HG03575 (cell line): ENCODE results near the gene KLK7.
"Not testable (repeated sequence)": the region's sequence is repeated elsewhere in the genome, so short reads cannot be mapped to it uniquely, and the experiment has no call there.

Source experiments
- ATAC-seq: cut with Tn5 transposase; IDR thresholded peaks from one replicate; pipeline ENCODE4 v1.9.1; 2021; ENCODE audit not compliant: unreplicated experiment, insufficient number of reproducible peaks, low FRiP score; ENCODE audit errors: extremely low read depth

KLK7 gene

GRCh38 chr19:51015691-51016267, 32.1 kb upstream of the KLK7 start:
- ATAC-seq: no peak

DNA sequence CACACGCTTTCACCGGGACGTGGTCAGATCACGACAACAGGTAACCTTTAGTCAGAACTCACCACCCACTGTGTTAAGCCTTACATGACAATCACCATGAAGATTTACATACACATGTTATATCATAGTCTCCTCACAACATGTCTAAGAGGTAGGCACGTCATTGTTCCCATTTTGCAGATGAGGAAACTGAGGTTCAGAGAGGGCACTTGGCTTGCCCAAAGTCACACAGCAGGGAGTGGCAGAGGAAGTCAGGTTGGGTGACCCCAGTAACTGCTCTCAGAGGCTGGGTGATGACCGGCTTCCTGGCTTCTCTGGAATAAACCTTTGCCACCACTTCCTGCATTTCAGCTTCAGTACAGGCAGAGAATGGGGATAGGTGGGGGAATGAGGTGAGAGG, 30.5 kb upstream of the KLK7 start:
- ATAC-seq: no peak

GRCh38 chr19:51012661-51013190, 29.0 kb upstream of the KLK7 start:
- no peak for ATAC-seq

DNA sequence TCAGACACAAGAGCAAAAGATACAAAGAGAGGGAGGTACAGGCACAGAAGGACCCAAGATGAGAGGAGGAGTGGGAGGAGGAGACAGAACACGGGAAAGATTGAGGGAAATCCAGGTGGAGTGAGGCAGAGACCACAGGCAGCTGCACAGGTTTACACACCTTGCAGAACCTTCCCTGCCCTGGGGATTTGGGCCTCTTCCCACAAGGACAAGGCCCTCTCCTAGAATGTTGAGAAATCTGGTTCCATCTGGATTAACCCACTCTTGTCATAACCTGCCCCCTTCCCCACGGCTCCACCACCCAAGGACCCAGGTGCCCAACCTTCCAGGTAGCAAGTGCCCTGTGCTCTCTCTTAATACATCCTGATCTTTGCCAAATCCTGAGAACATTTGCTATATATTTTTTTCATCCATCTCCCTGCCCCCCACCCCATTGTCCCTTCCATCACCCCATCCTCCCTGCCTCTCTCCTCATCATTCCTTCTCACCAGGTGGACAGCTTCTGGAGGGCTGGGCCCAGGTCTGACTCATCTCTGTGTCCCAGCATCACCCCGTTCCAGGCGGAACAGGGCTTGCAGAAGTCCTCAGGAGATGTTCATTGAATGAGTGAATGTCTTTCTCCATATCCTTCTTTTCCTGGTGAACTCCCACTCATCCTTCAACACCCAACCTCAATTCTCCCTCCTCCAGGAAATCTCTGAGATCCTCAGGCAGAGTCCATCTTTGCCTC, 26.5 kb upstream of the KLK7 start:
- ATAC-seq: no peak

- ATAC-seq: no peak
Observed at GRCh38 chr19:51009061-51009891, 25.6 kb upstream of the KLK7 start.

DNA sequence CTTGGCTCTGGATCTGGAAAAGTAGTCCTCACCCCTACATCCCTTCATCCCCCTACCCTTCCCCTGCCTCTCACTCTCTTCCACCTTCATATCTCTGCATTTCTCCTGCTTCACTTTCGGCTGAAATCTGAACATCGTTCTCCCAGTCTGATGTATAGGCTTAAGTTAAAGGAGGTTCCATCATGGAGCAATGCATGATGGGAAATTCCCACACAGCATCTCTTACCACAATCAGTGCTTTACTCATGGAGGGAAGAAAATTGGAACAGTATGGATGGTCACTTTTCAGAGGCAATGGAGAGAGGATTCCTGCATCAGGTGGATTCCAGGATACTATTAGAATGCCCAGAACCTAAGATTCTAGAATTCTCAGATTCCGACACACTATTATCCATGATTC, 23.8 kb upstream of the KLK7 start:
- ATAC-seq: no peak

DNA sequence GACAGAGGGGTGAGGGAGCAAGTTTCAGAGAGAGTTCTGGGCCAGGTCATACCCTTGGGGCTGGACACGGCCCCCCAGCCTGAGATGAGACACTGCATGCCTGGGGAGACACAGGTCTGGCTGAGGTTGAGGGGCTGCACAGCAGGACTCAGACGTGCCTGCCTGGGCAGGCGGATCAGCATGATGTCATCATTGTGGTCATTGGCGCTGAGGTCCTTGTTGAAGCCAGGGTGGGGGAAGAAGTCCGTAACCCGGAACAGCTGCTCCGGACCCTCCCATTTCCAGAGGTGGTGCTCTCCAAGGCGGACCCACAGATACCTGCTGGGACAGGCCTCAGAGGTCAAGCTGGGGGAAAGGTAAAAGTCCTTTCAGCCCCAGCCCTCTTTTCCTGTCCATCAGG, 22.7 kb upstream of the KLK7 start:
- no peak for ATAC-seq

GRCh38 chr19:51005248-51005647, 21.5 kb upstream of the KLK7 start:
- ATAC-seq: no peak

DNA sequence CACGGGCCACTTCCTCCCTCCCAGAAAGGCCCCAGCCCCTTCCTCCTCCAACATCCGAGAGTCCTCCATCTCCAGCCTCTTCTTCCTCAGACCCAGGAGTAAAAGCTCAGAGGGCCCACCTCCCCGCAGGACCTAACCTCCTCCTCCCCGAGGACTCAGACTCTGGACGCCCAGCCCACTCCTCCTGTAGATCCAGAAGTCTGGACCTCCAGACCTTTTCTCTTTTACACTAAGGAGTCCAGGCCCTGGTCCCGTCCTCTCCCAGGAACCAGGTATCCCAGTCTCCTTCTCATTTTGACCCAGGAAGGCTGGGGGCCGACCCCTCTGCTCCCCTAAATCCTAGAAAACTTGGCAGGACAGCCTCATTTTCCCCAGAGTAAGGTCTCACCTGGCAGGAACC, 19.6 kb upstream of the KLK7 start:
- ATAC-seq: no peak

GRCh38 chr19:51002542-51003311, 19.0 kb upstream of the KLK7 start:
- ATAC-seq: no peak

DNA sequence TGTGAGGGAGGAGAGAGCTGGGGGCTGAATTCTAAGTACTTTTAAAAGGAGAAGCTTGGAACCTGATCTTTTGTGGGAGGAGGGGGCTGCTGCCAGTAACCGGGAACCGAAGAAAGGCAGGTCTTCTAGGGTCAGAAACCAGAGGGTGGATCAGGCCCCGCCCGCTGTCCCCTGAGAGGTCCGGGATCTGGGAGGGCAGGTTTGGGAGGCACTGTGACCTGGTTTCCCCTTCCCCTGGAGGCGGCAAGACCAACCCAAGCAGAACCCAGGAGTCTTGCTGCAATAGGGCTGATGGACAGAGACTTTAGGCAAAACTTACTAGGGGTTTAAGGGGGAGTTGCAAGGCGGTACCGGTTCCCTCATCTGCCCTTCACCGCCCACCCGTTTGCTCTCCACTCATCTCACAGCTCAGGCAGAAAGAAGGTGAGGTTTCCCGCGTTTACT, 18.4 kb upstream of the KLK7 start:
- ATAC-seq: no peak

DNA sequence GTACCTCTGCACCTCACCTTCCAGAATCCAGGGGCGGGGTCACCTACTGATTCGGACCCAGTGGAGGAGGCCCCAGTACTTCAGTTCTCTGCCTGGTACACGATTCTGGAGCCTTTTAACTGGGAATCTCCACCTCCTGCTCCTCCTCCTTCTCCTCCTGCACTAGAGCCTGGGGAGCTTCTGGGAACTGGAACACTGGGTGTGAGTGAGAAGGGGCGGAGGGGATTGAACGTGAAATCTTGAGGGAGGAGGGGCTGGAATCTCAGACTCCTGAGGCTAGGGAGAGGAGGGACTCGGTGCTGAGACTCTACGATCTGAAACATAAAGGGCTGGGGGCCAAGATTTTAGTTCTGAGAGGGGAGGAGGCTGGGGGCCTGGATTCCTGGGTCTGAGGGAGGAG, 17.8 kb upstream of the KLK7 start, which contains the start of gene KLK8:
TSS of gene KLK8 (minus strand) at position 90 of the 400 bp plus-strand sequence. CDS start 437 bp downstream, outside the sequence.
- ATAC-seq: no peak

DNA sequence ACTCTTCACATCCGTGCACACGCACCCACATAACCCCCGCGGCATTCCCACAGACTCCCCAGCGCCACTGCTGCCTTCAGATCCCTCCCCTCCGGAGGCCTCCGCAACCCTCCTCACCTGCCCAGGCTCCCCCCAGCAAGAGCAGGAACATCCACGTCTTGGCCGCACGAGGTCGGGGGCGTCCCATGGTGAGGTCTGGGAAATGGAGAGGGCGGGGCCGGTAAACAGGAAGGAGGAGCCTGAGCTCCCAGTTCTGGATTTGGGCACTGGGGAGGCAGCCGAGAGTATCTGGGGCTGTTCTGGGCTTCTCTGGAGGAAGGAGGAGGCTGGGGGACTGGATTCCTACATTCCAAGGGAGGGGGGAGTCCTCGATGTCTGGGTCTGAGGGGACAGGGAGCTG, 17.3 kb upstream of the KLK7 start:
- no peak for ATAC-seq

DNA sequence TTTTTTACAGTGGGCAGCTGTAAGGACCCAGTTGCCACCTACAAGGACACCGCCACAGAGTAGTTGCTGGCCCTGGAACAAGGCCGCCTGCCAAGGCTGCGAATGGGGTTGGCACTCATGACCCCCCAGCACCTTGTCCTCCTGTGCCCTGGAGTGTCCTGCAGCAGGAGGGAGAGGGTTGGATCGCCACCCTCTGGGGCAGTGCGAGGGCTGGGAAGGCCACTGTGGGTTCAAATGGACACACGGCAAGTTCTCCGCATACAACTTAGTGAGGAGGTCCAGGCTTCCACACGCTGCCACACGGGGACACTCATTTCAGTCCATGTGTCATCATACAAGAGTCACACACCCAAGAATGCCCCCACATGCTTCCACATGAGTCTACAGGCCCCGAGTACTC, 16.7 kb upstream of the KLK7 start:
- no peak for ATAC-seq

DNA sequence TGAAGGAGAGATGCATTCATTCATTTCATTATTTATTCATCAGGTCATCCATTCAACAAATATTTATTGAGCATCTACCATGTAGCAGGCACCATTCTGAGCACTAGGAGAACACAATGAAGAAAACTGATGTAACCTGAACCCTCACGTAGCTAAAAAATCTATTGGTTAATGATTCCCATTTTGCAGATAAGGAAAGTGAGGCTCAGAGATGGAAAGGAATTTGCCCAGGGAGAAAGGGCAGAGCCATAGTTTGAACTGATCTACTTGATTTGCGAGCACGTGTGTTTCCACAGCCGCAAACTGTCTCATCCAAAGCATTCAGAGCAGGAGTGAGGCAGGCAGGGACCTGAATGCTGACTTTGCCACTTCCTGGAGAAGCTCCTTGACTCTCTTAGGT, 15.0 kb upstream of the KLK7 start:
- no peak for ATAC-seq

- ATAC-seq: no peak
Observed at GRCh38 chr19:50998061-50998460, 14.3 kb upstream of the KLK7 start.

DNA sequence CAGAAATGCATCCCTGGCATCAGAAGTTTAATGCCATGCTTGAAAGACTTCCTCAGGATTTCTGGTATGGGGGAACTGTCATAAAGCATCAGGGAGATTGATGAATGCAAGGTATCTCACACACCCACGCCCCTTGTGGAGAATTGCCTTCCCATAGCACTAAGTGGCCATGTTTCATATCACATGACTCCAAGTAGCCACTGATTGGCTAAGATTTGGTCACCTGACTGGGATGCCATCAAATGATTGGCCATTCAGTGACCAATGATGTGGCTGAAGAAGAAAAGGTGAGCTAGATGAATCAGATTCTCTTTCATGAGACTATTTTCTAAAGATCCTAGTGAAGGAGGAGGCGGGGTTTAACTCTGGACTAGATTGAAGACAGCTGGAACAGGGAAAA, 10.4 kb upstream of the KLK7 start:
- ATAC-seq: no peak

DNA sequence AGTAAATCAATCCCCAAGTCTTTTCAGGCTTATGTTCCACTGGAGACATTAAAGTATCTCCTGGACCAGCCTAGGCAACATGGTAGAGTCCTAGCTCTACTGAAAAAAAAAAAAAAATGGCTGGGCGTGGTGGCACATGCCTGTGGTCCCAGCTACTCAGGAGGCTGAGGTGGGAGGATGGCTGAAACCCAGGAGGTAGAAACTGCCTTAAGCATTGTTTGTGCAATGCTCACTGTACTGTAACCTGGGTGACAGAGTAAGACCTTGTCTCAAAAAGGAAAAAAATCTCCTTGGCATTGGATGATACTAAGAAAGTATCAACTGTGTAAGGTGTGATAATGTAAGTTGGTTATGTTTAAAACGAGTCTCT, 8.9 kb upstream of the KLK7 start:
- no peak for ATAC-seq

GRCh38 chr19:50984416-50984815, 699 bp upstream of the KLK7 start:
- not testable (repeated sequence) for ATAC-seq
